Activated T-helper 1 cell treated with anti-CD3 and anti-CD28 coated beads, Interleukin-12 subunit alpha, Interleukin-12 subunit beta, Interleukin-2, Interleukin-4 antibody, amounts not matched to agents 30 ng/mL and 10 ng/mL and 1 ng/mL, durations not matched to agents 14 hours and 24 hours and 36 hours (primary cell): ENCODE data around the gene BCL6. TPM values are rescaled to one million over a fixed set of nuclear protein-coding genes. Genes with fewer than 3 reads are reported as not detected.

Source experiments
- DNase-seq: peaks from one replicate; pipeline ENCODE4 v3.0.0; 2021; ENCODE audit warnings: low spot score
- H3K27ac Mint-ChIP-seq: one replicate; pipeline ENCODE4 v1.8.0; 2021; ENCODE audit warnings: mild to moderate bottlenecking, mixed read lengths
- H3K27me3 Mint-ChIP-seq: one replicate; pipeline ENCODE4 v1.8.0; 2022; ENCODE audit warnings: mild to moderate bottlenecking, moderate library complexity, mixed read lengths; ENCODE audit not compliant: insufficient read depth
- H3K36me3 Mint-ChIP-seq: one replicate; pipeline ENCODE4 v1.8.0; 2021; ENCODE audit warnings: low read depth, mixed read lengths
- H3K4me1 Mint-ChIP-seq: one replicate; pipeline ENCODE4 v1.8.0; 2021; ENCODE audit warnings: low read depth, mixed read lengths
- H3K4me3 Mint-ChIP-seq: one replicate; pipeline ENCODE4 v1.8.0; 2021; ENCODE audit warnings: mild to moderate bottlenecking, moderate library complexity, mixed read lengths
- H3K9me3 Mint-ChIP-seq: one replicate; pipeline ENCODE4 v1.8.0; 2021; ENCODE audit warnings: mixed read lengths
- intact Hi-C: fragments of 100-400 bp; cut with micrococcal nuclease; formaldehyde crosslinking; loops from one replicate; pipeline ENCODE4 v1.15.1; 2024
- total RNA-seq: library from RNA; stranded (reverse); gene quantifications from 2 replicates; pipeline ENCODE4 v1.2.3, GENCODE V29; 2022

BCL6 gene
- total RNA-seq, 1 donor from 2014 or later: 42.1 TPM

- no peak for DNase-seq
- peaks cover 30% of the 10 kb centered on the region for H3K4me1 Mint-ChIP-seq
- no peaks in the 10 kb centered on the region for H3K9me3 Mint-ChIP-seq
- H3K27ac Mint-ChIP-seq: no peak overlapping the region
- H3K36me3 Mint-ChIP-seq: peaks cover 66% of the 10 kb centered on the region
- H3K27me3 Mint-ChIP-seq: no peaks in the 10 kb centered on the region
- H3K4me3 Mint-ChIP-seq: no peak overlapping the region
- intact Hi-C loops: loop anchor here (10.0 kb wide), 1 partner anchor 1501 kb away; no protein-coding TSS in a partner anchor
Observed at GRCh38 chr3:187733371-187733770, 11.9 kb downstream of the BCL6 start.

DNA sequence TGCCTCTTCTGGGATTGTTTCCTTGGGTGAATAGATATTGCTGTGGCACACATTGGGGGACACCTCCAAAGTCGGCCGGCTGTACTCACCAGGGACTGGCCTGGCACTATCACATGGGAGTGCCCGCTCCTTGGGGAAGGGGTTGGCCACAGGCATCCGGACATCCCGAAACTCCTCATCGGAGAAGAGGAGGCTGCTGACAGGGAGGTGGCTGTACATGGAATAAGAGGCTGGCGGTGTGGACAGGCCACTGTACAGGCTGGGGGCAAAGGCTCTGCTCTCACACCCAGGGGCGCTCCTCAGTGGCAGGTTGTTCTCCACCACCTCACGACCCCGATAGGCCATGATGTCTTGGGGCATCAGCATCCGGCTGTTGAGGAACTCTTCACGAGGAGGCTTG lies 15.7 kb downstream of the BCL6 start:
- Mint-ChIP-seq H3K36me3 (peaks cover 84% of the 10 kb centered on the region), H3K4me1 (peaks cover 4% of the 10 kb centered on the region), H3K27ac (no peak overlapping the region), H3K4me3 (no peak overlapping the region), H3K27me3 (no peaks in the 10 kb centered on the region), H3K9me3 (no peaks in the 10 kb centered on the region)
- intact Hi-C loops: no loop called here
- no peak for DNase-seq

- Mint-ChIP-seq H3K4me1 (no peaks in the 10 kb centered on the region), H3K27me3 (no peaks in the 10 kb centered on the region), H3K36me3 (peaks cover 88% of the 10 kb centered on the region), H3K4me3 (no peak overlapping the region), H3K27ac (no peak overlapping the region), H3K9me3 (no peaks in the 10 kb centered on the region)
- intact Hi-C loops: no loop called here
- no peak for DNase-seq
Observed at GRCh38 chr3:187728940-187729583, 16.2 kb downstream of the BCL6 start.

DNA sequence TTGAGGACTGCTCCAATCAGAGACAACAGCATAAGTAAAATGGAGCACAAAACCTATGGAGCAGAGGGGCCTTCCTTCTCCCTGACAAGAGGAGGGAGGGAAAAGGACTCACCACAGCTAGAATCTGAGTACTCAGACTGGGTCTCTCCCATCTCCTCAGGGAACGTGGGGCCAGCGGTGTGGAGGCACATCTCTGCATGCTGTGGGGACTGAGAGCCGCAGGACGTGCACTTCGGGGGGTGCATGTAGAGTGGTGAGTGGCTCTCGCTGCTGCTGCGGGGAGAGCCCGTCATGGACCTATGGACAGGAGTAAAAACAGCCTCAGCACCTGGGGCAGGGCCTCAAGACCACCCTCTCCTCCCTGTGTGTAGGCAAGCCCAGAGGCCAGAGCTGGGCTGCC lies 17.0 kb downstream of the BCL6 start:
- no peak overlapping the region for H3K4me3 Mint-ChIP-seq
- H3K36me3 Mint-ChIP-seq: peaks cover 91% of the 10 kb centered on the region
- no peak overlapping the region for H3K27ac Mint-ChIP-seq
- DNase-seq: no peak
- intact Hi-C loops: no loop called here
- H3K27me3 Mint-ChIP-seq: no peaks in the 10 kb centered on the region
- no peaks in the 10 kb centered on the region for H3K4me1 Mint-ChIP-seq
- H3K9me3 Mint-ChIP-seq: no peaks in the 10 kb centered on the region

- intact Hi-C loops: no loop called here
- Mint-ChIP-seq H3K9me3 (no peaks in the 10 kb centered on the region), H3K27ac (no peak overlapping the region), H3K27me3 (no peaks in the 10 kb centered on the region), H3K4me3 (no peak overlapping the region), H3K4me1 (no peaks in the 10 kb centered on the region), H3K36me3 (peaks cover 92% of the 10 kb centered on the region)
- DNase-seq: no peak
Observed at GRCh38 chr3:187726564-187726963, 18.7 kb downstream of the BCL6 start.

DNA sequence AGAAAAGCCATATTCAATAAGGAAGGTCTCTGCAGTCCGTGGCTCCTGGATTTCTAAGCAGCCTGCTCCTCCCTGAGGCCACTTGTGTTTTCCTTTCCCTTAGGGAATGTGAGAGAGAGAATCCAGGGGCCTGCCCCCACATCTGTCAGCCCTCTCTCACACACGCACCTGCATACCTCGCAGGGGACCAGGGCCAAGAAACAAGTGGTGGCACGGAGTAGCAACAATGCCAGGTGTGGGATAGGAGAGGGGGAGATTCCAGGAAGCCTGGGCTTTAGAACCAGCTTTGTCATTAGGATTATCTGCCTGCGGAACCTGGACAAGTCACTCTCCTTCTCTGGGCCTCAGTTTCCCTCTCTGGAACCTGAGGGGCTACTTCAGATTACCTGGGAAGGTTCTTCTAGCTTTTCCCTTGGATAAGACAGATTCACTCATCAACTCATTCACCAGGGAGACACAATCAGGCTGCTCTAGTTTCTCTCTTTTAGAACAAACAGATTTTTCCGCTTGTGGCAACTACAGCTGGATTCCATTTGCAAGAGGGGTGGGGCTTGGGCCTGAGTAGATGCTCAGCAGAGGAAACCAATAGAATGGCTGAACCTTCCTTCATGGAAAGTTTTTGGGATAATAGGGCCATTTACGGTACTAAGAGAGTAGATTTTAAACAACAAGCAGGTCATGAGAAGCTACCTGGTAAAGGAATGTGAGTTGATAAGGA lies 19.5 kb downstream of the BCL6 start:
- H3K4me1 Mint-ChIP-seq: no peaks in the 10 kb centered on the region
- H3K27me3 Mint-ChIP-seq: no peaks in the 10 kb centered on the region
- intact Hi-C loops: no loop called here
- peaks cover 85% of the 10 kb centered on the region for H3K36me3 Mint-ChIP-seq
- no peak overlapping the region for H3K27ac Mint-ChIP-seq
- H3K9me3 Mint-ChIP-seq: no peaks in the 10 kb centered on the region
- DNase-seq: no peak
- H3K4me3 Mint-ChIP-seq: no peak overlapping the region

GRCh38 chr3:187725224-187725623 lies 20.0 kb downstream of the BCL6 start:
- Mint-ChIP-seq H3K9me3 (no peaks in the 10 kb centered on the region), H3K4me1 (no peaks in the 10 kb centered on the region), H3K4me3 (no peak overlapping the region), H3K27ac (no peak overlapping the region), H3K36me3 (peaks cover 85% of the 10 kb centered on the region), H3K27me3 (no peaks in the 10 kb centered on the region)
- intact Hi-C loops: no loop called here
- no peak for DNase-seq

DNA sequence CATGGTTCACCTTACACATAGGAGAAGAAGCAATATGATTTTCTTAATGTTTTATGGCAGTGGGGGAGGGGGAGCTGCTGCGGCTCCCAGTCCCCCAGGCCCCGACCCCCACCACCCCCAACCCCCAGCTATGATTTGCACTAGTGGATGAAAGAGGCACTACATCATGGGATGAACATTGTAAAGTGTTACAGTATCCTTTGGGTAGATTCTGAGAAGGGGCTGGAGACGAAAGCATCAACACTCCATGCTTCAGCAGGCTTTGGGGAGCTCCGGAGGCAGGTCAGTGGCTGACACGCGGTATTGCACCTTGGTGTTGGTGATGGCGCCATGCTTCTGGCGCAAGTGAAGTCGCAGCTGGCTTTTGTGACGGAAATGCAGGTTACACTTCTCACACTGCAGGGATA lies 23.1 kb downstream of the BCL6 start:
- no peak overlapping the region for H3K4me3 Mint-ChIP-seq
- no peak overlapping the region for H3K27ac Mint-ChIP-seq
- intact Hi-C loops: no loop called here
- peaks cover 56% of the 10 kb centered on the region for H3K36me3 Mint-ChIP-seq
- DNase-seq: no peak
- no peaks in the 10 kb centered on the region for H3K9me3 Mint-ChIP-seq
- no peaks in the 10 kb centered on the region for H3K27me3 Mint-ChIP-seq
- no peaks in the 10 kb centered on the region for H3K4me1 Mint-ChIP-seq

DNA sequence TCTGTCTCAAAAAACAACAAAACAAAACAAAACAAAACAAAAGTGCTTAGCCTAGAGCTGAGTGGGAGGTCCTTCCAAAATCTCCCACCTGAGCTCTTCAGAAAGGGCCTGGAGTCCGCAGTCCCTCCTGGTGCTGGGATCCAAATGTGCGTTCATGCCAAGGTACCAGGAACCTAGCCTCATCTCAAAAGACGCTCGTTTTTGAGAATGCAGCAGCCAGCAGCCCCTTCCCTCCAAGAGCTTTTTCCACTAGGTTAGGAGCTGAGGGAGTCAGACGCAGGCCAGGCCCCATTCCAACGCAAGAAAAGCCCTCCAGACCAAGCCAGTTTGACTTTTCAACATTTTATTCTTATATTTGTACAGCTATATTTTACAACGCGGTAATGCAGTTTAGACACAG lies 24.2 kb downstream of the BCL6 start:
- Mint-ChIP-seq H3K9me3 (no peaks in the 10 kb centered on the region), H3K36me3 (peaks cover 46% of the 10 kb centered on the region), H3K4me1 (no peaks in the 10 kb centered on the region), H3K4me3 (no peak overlapping the region), H3K27me3 (no peaks in the 10 kb centered on the region), H3K27ac (no peak overlapping the region)
- no peak for DNase-seq
- intact Hi-C loops: no loop called here

DNA sequence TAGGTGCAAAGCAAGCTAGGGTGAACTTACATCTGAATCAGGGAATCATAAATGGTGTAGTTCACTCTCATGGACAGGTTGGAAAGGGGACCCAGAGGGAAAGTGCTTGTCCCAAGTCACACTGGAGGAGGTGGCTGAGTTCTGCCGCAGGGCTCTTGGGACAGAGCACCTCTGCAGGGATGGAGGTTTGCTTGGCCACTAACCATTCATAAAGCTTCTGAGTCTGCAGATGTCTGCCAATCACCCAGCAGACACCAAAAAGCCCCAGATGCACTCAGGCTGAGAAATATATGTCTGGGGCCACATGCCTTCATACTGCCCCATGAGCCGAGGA lies 25.0 kb downstream of the BCL6 start:
- H3K27ac Mint-ChIP-seq: no peak overlapping the region
- no peaks in the 10 kb centered on the region for H3K4me1 Mint-ChIP-seq
- no peaks in the 10 kb centered on the region for H3K9me3 Mint-ChIP-seq
- intact Hi-C loops: no loop called here
- H3K27me3 Mint-ChIP-seq: no peaks in the 10 kb centered on the region
- no peak overlapping the region for H3K4me3 Mint-ChIP-seq
- DNase-seq: no peak
- H3K36me3 Mint-ChIP-seq: peaks cover 38% of the 10 kb centered on the region

- Mint-ChIP-seq H3K9me3 (no peaks in the 10 kb centered on the region), H3K27ac (no peak overlapping the region), H3K4me3 (no peak overlapping the region), H3K4me1 (no peaks in the 10 kb centered on the region), H3K36me3 (peaks cover 34% of the 10 kb centered on the region), H3K27me3 (no peaks in the 10 kb centered on the region)
- DNase-seq: no peak
- intact Hi-C loops: no loop called here
Observed at GRCh38 chr3:187719628-187720336, 25.5 kb downstream of the BCL6 start.

GRCh38 chr3:187718802-187719201 lies 26.5 kb downstream of the BCL6 start:
- Mint-ChIP-seq H3K4me3 (no peak overlapping the region), H3K36me3 (peaks cover 24% of the 10 kb centered on the region), H3K27ac (no peak overlapping the region), H3K4me1 (peaks cover 5% of the 10 kb centered on the region), H3K9me3 (no peaks in the 10 kb centered on the region), H3K27me3 (peaks cover 3% of the 10 kb centered on the region)
- intact Hi-C loops: no loop called here
- no peak for DNase-seq

GRCh38 chr3:187717572-187717971 lies 27.7 kb downstream of the BCL6 start:
- H3K4me1 Mint-ChIP-seq: peaks cover 6% of the 10 kb centered on the region
- H3K27me3 Mint-ChIP-seq: peaks cover 3% of the 10 kb centered on the region
- peaks cover 11% of the 10 kb centered on the region for H3K36me3 Mint-ChIP-seq
- no peak overlapping the region for H3K27ac Mint-ChIP-seq
- no peaks in the 10 kb centered on the region for H3K9me3 Mint-ChIP-seq
- intact Hi-C loops: no loop called here
- no peak overlapping the region for H3K4me3 Mint-ChIP-seq
- DNase-seq: no peak
